Effector CD8-positive, alpha-beta T cell (primary cell): ENCODE data around the gene CAVIN2.
A peak's percentile ranks its signal among the peaks of the same experiment; 100 is the strongest.

ENCODE experiments used
- DNase-seq: peaks from one replicate; lab custom pipeline; 2025; lab: John Stamatoyannopoulos, UW

Gene CAVIN2

GRCh38 chr2:191839918-191840804 lies 6.7 kb downstream of the CAVIN2 start:
- no peak for DNase-seq

- no peak for DNase-seq
These were observed 8.4 kb downstream of the CAVIN2 start for GRCh38 chr2:191838526-191838925.

- no peak for DNase-seq
These were observed 9.8 kb downstream of the CAVIN2 start for GRCh38 chr2:191836853-191837769.

- no peak for DNase-seq
These were observed 10.4 kb downstream of the CAVIN2 start for GRCh38 chr2:191836471-191836852.

- no peak for DNase-seq
These were observed 11.1 kb downstream of the CAVIN2 start for GRCh38 chr2:191835539-191836350.

- no peak for DNase-seq
These were observed 11.8 kb downstream of the CAVIN2 start for GRCh38 chr2:191835100-191835499.

- no peak for DNase-seq
These were observed 13.5 kb downstream of the CAVIN2 start for GRCh38 chr2:191833356-191833755.

GRCh38 chr2:191832668-191833067 lies 14.2 kb downstream of the CAVIN2 start:
- DNase-seq = no peak

GRCh38 chr2:191831410-191831994 lies 15.4 kb downstream of the CAVIN2 start:
- DNase-seq = no peak

- DNase-seq = no peak
These were observed 22.5 kb downstream of the CAVIN2 start for GRCh38 chr2:191824398-191824797.

GRCh38 chr2:191821078-191821477 lies 25.8 kb downstream of the CAVIN2 start:
- DNase-seq = no peak

- no peak for DNase-seq
These were observed 28.1 kb downstream of the CAVIN2 start for GRCh38 chr2:191818725-191819350.

- DNase-seq = no peak
These were observed 28.8 kb downstream of the CAVIN2 start for GRCh38 chr2:191818133-191818532.

GRCh38 chr2:191815010-191815409 lies 31.9 kb downstream of the CAVIN2 start:
- no peak for DNase-seq

GRCh38 chr2:191813943-191814342 lies 32.9 kb downstream of the CAVIN2 start:
- DNase-seq = no peak

GRCh38 chr2:191811807-191812602 lies 34.9 kb downstream of the CAVIN2 start:
- DNase-seq = peak; percentile 1

GRCh38 chr2:191806396-191806795 lies 40.5 kb downstream of the CAVIN2 start:
- DNase-seq = no peak

- no peak for DNase-seq
These were observed 42.1 kb downstream of the CAVIN2 start for GRCh38 chr2:191804766-191805165.

GRCh38 chr2:191803007-191803406 lies 43.9 kb downstream of the CAVIN2 start:
- DNase-seq = no peak

GRCh38 chr2:191802180-191802579 lies 44.7 kb downstream of the CAVIN2 start:
- DNase-seq = no peak
